ENCODE data around the gene FERMT2.

DNA sequence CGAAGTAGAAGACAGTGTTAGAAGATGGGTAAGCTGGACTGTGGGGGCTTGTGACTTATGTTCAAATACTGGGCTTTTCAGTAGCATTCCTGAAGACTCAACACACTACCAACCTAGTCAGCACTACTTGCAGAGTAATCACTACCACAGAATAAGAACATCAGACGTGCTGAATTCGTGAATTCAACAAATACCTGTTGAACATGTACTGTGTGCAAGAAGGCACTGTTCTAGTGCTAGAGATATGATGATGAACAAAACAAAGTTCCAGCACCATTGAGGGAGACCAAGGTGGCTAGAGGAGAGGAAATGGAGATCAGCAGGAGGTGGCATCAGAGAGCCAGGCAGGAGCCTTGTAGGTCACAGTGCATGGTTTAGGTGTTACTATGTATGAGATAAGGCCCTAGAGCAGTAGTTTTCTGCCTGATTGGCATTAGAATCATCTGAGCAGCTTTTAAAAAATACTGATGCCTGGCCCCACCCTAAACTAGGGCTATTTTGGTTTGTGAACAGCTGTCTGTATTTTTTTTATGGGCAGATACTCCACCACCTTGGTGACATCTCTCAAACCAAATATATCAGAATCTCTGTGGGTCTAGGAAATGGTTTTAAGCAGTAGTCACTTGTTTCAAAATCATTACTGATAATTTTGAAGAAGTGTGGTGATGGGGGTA lies 26.8 kb downstream of the FERMT2 start:
- TF ChIP-seq CTCF (IDR thresholded peaks at IDR 0.05): peak; percentile 56
- TF ChIP-seq POLR2AphosphoS5 (IDR thresholded peaks at IDR 0.05; ENCODE audit: low read depth, low read length): no peak
- no peak for TF ChIP-seq TCF7L2 (IDR thresholded peaks at IDR 0.05; ENCODE audit: low read depth, low read length)
